Retina (tissue), 1 donor: ENCODE data around the gene SMAD1.

Source experiments
- DNase-seq: peaks from one replicate; pipeline ENCODE4 v3.0.0-alpha.2; 2016

Gene SMAD1

DNA sequence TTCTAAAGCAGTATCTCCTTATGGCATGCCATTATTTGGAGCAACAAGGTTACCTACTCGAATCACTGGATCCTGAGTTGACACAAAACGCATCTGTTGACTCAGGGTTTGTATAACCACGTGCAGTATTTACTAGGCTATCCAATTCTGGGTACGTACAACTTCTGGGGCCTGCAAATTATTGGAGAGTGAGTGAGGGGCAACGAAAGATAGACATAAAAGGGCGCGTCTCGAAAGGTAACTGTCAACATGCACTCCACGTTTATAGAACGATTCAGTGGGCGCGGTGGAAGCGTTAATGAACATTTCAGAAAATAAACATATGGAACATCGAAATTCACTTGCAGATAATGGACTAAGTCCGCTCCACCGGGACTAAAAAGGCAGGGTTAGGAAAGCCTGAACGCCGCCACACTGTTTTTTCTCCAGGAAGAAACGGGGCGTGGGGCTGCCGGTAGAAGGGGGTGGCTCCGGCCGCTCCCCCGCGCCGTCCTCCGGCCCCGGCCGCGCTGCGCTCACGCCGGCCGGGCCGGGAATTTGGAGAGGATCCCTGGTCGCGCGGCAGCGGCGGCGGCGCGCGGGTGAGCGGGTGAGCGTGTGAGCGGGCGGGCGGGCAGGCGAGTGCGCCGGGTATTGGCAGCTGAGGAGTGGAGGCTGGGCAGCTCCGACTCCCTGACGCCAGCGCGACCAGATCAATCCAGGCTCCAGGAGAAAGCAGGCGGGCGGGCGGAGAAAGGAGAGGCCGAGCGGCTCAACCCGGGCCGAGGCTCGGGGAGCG lies at the start of gene SMAD1:
Gene SMAD1, plus strand, starts transcription at position 690 of the 778 bp plus-strand sequence. CDS start 32,761 bp downstream, outside the sequence.
- DNase-seq = peak; percentile 92

DNA sequence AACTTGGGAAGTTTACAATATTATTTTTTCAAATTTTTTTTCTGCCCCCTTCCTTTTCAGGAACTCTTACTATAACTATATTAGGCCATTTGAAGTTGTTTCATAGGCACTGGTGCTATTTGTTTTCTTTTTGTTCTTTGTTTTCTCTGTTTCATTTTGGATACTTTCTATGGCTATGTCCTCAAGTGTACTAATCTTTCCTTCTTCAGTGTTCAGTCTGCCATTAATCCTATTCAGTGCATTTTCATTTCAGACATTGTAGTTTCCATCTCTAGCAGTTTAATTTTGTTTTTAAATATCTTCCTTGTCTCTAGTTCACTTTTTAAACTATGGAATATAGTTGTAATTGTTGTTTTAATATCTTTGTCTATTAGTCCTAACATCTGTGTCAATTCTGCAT lies 48.0 kb upstream of the SMAD1 start:
- DNase-seq = no peak

DNA sequence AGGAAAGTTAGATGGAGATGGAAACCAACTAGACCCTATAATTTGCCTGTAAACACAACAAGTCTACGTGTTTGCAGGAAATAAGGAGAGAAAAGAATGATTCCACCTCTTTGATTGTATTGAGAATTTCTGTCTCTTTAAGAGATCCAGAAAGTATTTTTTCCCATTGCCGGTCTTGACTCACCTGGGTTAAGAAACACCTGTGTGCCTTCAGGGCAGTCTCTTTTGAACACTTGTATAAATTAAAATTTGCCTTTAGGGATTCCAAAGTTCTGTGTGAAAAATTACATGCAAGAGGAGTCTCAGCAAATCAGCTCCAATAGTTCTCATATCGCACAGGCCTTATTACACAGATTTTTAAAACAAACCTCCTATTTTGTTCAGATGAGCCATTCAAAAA lies 46.0 kb upstream of the SMAD1 start:
- DNase-seq = no peak

DNA sequence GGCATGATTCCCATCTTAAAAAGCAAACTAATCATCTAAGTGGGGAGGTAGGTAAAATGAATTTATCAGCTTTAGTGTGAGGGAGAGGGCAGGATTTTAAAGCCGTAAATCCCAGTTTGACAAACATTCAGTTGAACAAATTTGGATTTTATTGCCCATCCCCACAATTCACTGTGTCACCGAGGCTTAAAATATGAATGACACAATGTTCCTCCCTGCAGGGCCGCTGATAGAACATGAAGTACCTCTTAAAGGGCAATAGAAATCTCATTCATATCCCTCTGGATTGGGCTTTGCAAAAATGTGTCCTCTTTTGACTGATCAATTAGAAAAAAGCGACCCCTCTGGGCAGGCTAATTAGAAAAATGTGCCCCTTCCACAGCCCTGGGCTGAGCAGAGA lies 45.5 kb upstream of the SMAD1 start:
- no peak for DNase-seq

DNA sequence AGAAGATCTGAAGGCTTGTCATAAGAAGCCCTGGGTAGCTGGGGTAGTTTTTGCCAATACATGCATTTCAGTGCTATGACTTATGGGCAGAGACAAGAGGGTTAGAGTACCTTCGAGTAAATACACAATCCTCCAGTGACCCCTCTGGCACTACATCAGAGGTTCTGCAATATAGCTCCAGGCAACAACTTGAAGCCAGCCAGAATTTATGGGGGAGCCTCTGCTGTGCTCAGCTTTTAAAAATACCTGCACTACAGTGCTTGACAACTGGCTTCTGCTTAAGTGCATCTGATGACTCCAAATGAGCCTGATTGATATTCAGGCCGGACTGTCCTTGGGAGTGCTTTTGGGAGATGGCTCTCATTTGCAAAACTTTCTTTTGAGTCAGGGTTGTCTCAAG lies 44.9 kb upstream of the SMAD1 start:
- DNase-seq = no peak

DNA sequence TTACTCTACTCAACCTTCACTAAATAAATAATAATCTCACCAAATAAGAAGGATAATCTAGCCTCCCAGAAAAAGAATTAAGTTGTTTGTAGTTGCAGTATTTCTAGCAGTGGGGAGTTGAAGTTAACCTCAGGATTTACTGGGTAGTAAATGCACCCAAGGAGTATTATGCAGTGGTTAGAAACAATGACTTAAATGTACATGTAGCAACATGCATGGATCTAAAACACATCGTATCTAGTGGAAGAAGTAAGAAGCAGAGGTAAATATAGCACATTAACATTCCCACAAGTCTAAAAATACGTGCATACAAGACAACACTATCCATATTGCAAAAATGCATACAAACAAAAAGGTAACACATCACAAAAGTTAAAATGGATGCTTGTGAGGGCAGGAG lies 44.2 kb upstream of the SMAD1 start:
- DNase-seq = no peak

DNA sequence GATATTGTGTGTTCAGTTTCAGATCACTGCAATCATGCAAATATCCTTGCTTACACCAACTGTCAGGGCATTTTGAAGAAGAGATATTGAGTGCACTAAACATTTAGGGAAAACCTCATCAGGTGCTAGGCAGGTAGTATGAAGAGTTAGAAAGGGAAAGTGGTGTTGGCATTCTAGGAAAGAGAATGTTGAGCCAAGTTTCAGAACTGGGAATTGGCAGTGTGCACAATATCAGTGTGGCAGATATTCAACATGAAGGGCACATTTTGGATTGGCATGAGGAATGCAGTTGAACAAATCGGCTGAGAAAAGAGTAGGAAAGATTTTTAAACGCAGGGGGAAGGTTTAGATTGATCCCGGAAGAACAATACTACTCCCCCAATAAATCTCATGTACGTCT lies 43.4 kb upstream of the SMAD1 start:
- no peak for DNase-seq

DNA sequence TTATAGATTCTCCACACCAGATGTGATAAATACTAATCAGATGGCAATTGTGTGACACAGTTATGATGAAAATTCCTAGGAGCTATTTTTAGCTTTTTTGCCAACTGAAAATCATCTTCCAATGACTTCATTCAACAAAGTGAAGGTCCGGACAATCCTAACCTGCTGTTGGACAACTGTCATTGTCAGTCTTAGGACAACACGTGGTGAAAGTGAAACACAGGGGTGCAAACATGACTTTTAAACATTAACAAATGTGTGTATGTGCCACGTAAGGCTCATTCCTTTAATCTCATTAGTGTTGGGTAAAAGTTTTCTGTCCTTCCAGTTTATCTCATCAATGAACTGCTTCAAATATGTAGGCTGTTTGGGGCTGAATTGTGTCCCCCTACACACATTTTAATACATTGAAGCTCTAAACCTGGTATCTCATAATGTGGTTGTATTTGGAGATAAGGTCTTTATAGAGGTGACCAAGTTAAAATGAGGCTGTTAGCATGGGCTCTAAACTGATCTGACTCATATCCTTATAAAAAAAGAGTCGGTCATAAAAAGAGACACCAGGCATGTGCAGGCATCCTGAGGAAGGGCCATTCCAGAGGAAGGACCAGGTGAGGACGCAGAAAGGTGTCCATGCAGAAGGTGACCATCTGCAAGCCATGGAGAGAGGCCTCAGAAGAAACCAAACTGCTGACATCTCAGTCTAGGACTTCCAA lies 41.2 kb upstream of the SMAD1 start:
- DNase-seq = no peak

DNA sequence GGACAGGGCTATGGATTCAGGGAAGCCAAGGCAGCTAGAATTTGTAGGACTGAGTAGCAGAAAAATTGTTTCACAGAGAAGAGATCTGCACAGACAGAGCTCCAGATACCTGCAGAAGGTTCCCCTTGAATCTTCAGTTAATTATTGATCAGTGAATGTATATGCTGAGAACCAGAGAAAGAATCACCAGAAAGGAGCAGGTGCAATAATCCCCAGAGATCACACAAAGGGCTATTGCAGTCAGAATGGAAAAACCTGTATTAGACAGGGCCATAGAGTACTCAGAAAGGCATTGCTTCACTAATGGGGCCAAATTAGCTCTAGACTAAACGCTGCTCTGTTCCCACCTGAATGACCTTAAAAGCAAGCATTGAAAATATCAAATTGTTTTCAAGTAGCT lies 35.5 kb upstream of the SMAD1 start:
- no peak for DNase-seq

DNA sequence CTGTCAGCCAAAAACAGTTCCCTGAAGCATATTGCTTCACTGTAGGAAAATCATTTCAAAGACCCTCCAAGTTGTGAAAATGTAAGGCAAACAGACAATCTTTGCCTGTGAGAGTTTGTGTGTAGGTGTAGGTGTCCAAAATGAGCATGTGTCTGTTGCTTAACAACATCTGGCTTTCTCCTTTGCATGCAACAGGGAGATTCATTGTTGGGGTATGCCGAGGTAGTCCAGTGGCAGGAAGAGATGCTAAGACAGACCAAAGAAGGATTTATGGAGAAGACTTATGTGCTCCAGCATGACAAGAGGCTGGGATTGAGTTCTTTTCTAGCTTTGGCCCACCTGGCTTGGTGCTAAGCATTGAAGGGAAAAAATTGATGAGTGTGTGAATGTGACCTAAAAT lies 29.8 kb upstream of the SMAD1 start:
- DNase-seq = no peak

DNA sequence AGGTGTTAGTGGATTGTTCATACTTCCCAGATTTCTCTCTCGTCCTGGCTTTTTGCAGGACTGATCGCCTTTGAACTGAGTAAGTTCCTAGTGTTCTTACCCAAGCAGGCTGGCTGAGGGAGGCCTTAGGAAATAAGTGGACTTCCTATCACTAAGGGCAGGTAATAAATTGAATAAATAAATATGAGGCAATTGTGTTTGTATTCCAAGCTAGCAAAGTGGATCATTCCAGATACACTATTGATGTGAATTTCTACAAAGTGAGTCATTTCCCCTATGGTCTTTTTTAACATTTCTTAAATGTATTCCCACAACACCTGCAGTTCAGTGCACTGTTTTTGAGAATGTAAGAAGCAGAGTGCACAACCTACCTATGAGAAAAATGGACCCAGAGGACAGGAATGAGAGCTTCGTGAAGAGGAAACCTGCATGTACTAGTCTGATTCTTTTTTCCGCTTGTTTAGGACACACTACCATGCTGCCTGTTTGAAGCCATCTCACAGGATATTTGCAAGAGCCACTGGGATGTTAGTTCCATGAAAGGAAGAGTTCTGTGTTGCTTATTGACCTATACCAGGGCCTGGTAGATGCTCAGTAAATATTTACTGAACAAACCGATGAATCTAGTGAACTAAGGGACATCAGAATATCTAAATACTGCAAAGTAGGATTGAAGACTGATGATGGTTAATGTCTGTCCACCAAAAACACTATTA lies 29.0 kb upstream of the SMAD1 start:
- no peak for DNase-seq

DNA sequence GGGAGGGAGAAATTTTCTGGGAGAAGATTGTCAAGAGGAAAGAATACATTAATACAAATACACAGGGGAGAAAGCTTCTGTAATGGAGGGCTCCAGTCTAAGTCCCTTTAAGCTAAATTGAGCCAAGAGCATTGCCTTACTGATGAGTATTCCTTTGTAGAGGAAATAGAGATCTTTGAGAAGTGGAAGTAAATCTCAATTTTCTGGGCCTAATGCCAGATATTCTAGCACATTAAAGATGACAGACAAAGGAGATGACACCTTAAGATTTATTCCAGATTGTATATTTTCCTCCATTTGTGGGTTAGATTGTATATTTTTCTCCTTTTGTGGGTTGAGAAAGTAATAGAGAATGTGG lies 28.5 kb upstream of the SMAD1 start:
- DNase-seq = no peak

DNA sequence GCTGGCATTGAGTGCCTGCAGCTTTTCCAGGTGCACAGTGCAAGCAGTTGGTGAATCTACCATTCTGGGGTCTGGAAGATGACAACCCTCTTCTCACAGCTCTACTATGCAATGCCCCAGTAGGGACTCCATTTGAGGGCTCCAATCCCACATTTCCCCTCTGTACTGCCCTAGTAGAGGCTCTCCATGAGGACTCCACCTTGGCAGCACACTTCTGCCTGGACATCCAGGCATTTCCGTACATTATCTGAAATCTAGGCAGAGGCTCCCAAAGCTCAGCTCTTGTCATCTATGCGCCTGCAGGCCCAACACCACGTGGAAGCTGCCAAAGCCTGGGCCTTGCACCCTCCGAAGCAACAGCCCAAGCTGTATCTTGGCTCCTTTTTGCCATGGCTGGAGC lies 8.4 kb upstream of the SMAD1 start:
- DNase-seq = no peak

DNA sequence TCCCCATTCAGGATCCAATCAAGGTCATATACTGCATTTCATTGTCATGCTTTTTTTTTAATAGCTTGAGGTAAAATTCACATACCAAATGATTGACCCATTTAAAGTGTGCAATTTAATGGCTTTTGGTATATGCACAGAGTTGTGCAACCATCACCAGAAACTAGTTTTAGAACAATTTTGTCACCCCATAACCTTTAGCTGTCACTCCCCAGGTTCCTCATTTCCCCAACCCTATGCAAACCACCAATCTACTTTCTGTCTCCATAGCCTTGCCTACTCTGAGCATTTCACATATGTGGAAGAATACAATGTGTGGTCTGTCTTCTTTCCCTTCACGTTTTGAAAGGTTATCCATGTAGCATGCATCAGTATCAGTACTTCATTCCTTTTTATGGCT lies 1.4 kb upstream of the SMAD1 start:
- no peak for DNase-seq

DNA sequence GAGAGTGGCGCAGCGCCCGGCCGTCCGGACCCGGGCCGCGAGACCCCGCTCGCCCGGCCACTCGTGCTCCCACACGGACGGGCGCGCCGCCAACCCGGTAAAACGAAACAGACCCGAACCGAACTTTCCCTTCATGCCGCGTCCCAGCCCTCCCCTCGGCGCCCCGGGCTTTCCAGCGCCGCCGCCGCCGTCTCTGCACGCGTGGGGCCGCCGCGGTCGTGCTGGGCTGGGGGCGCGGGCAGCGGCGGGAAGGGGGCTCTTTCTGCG lies 222 bp downstream of the SMAD1 start:
- DNase-seq = no peak

DNA sequence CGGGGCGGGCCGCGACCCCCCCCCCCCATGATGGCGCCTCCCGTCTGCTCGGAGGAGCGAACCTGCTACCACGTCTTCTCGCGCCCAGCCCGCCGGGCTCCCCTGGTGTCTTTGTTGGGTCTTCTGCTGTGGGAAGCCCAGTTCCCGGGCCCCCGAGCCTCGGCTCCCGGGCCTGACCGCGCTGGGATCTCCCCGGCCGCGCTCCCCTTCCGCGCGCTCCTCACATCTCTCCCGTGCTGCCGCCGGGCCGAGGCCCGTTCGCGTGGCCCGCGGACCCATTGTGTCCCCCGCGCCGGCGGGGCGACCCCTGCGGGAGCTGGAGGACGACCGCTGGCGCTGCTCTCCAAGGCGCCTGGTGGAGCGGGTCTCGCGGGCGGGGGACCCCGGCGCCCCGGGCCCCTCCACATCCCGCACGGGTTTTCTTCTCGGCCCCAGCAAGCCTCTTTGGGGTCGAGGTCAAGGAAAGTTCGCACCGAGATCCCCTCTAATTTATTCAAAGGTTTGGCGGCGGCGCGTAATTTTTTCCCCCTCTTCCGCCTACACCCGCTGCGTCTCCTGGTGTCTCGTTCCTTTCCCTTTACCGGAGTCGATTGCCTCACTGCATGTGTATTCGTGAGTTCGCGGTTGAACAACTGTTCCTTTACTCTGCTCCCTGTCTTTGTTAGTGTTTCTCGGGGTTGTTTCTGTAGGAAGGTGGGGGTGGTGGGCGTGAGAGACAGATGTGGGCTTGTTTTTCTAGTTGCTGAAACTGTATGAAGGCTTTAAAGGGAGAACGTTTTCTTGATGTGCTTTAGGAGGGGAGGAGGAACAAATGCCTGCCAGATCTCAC lies 770 bp downstream of the SMAD1 start:
- DNase-seq = peak; percentile 93

DNA sequence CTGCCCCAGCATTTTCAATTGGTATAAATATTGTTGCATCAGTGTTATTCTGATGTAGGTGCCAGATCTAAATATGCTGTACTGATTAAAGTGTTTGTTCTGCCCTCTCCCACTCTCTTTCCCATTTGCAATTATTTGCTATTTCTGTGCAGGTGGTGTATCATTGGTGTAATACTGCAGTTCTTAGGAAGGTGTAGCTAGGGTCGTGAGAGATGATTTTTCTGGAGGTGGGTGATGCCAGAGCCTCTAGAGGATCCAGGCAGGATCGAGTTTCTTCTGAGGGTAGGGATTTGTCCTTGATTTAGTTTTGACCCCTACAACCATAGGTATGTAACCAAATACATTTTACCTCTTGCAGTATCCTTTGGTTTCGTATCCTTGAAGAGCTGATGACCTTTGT lies 1.9 kb downstream of the SMAD1 start:
- peak; percentile 33 for DNase-seq

DNA sequence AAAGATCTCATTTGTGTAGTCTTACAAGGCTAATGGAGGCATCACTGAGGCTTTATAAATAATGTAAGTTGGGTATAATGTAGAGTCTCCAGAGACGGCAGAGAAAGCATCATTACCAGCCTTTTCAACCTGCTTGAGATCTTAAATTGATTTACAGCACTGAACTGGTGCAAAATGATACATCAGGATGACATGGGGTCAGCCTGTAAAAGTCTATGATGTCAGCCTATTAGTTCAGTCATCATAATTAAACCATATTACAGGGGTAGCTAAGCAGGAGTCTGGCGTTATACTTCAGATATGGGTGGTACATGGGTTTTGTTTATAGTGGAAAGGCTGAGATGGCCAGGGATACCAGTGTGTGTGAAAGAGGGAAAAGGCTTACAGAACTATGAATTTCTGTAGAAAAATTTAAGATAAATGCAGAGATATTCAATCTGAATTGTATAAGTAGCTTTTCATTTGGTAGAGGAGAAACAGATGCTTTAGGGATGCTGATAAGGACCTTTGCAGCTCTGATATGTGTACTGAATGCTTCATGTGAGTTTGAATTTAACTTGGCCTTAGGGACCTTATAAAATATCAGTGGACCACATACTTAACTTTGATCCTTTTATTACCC lies 2.7 kb downstream of the SMAD1 start:
- peak; percentile 47 for DNase-seq

DNA sequence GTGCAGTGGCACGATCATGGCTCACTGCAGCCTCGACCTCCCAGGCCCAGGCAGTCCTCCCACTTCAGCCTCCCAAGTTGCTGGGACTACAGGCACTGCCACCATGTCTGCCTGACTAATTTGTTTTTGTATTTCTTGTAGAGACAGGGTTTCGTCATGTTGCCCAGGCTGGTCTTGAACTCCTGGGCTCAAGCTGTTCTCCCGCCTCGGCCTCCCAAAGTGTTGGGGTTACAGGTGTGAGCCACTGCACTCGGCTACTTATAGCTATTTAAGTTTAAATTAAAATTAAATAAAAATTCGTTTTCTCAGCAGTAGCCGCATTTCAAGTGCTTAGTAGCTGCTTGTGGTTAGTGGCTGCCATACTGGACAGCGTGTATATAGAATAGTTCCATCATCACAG lies 3.5 kb downstream of the SMAD1 start:
- DNase-seq = no peak

DNA sequence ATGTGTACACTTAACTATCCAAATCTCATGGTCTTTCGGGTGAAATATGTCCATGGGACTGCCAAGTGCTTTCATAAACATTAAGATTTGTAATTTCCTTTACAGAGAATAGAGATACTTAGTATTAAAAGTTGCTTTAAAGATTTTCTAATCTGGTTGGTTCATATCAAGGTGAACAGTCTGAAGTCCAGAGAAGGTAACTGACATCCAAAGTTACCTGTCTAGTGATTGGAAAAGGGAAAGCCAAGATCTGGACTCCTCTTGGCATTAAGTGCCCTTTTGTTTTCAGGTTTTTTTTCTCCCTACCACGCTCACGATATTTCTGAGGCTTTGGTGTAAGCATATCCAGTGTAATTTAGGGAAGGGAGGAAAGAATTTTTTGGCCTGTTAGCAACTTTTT lies 5.0 kb downstream of the SMAD1 start:
- no peak for DNase-seq

DNA sequence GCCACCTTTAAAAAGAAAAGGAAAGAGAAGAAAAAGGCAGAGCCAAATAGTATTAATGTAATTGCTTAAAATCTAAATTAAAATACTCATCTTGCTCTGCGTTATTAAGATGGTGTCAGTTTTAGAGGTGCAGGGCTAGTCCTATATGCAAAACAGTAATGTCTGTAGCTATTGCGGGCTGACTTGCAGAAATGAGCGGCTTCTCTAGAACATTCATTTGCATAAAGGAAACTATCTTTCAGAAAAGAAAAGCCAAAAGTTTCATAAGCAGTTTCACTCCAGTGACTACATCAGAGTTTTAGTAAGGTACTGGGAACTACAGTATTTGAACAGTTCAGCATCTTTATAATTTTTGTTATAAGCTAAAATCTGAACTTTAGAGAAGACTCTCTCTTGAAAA lies 6.0 kb downstream of the SMAD1 start:
- DNase-seq = no peak

DNA sequence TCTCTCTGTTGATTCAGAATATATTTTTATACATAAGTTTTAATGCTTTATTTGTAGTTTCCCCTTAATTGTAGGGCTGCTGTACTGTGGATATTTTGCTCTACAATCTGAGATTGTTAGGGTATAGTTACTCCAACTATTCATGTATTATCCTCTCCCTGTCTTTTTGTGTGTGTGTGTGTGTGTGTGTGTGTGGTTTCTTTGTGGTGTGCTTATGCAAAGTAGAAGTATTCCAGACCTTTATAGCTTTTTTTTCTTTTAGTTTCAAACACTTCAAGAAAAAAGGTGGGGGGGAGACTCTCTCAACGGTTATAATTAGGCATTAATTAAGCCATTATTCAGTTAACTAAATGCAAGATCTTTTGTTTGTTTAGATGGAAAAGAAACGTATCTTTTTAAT lies 6.7 kb downstream of the SMAD1 start:
- DNase-seq = no peak

DNA sequence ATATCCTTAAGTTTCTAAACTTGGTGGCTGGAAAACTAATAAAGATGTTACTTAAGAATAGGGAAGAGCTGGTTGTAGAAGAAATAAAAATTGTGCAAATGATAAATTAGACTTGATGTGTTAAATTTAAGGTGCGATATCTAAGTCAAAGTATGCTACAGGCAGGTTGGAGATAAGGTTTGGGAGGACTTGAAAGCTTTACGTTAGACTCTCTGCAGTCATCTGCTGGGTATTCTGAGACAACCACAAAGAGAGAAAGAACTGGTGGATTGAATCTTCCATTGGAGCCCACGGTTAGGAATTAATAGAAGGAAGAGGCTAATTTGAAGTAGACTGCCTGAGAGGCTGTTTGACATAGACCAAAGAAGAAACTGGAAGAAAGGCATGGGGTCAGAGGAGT lies 7.9 kb downstream of the SMAD1 start:
- DNase-seq = no peak
